HL-60/S4 treated with retinoic acid at 250 ng/mL for 4 days and 3 days (cell line): Measurements from ENCODE around the gene SLF2.

Experiments used
- in situ Hi-C: fragments of 300-500 bp; cut with MboI; formaldehyde crosslinking; loops from 2 replicates; pipeline ENCODE4 v1.7.0; 2022; ENCODE audit warnings: low sequenced_read_pairs

The SLF2 gene

GRCh38 chr10:100977436-100977835, 64.7 kb downstream of the SLF2 start:
- in situ Hi-C loops = no loop called here

GRCh38 chr10:100978121-100978900, 65.5 kb downstream of the SLF2 start:
- in situ Hi-C loops = no loop called here

GRCh38 chr10:100978901-100979195, 66.1 kb downstream of the SLF2 start:
- in situ Hi-C loops = no loop called here

GRCh38 chr10:100979791-100980272, 67.1 kb downstream of the SLF2 start:
- in situ Hi-C loops = no loop called here

- in situ Hi-C loops = no loop called here
Observed at GRCh38 chr10:100980311-100980710, 67.5 kb downstream of the SLF2 start.

- in situ Hi-C loops = no loop called here
Observed at GRCh38 chr10:100980711-100981110, 67.9 kb downstream of the SLF2 start.

- in situ Hi-C loops = no loop called here
Observed at GRCh38 chr10:100981178-100981772, 68.5 kb downstream of the SLF2 start.

GRCh38 chr10:100982916-100983830, 70.4 kb downstream of the SLF2 start:
- in situ Hi-C loops = no loop called here

GRCh38 chr10:100983868-100984671, 71.3 kb downstream of the SLF2 start:
- in situ Hi-C loops = no loop called here

- in situ Hi-C loops = no loop called here
Observed at GRCh38 chr10:100984672-100985177, 72.0 kb downstream of the SLF2 start.

GRCh38 chr10:100985336-100985735, 72.6 kb downstream of the SLF2 start:
- in situ Hi-C loops = no loop called here

- in situ Hi-C loops = no loop called here
Observed at GRCh38 chr10:100986623-100986951, 73.8 kb downstream of the SLF2 start.

GRCh38 chr10:100986952-100987684, 74.4 kb downstream of the SLF2 start, which contains the start of the genes MRPL43 and TWNK:
MRPL43 (minus strand) TSS chr10:100987497; CDS start chr10:100987443, 54 bp downstream.
TWNK (plus strand) TSS chr10:100987543; CDS start chr10:100988211, 668 bp downstream.
- in situ Hi-C loops = no loop called here

- in situ Hi-C loops = no loop called here
Observed at GRCh38 chr10:100987685-100988049, 74.9 kb downstream of the SLF2 start.

GRCh38 chr10:100988166-100988565, 75.4 kb downstream of the SLF2 start:
- in situ Hi-C loops = no loop called here

GRCh38 chr10:100989088-100989487, 76.3 kb downstream of the SLF2 start:
- in situ Hi-C loops = no loop called here

GRCh38 chr10:100993986-100994708, 81.4 kb downstream of the SLF2 start:
- in situ Hi-C loops = no loop called here

GRCh38 chr10:100995181-100995580, 82.4 kb downstream of the SLF2 start:
- in situ Hi-C loops = no loop called here

GRCh38 chr10:100996678-100997359, 84.1 kb downstream of the SLF2 start:
- in situ Hi-C loops = no loop called here
